ENCODE data around the gene HNRNPUL1. TPM values are rescaled to one million over a fixed set of nuclear protein-coding genes. Genes with fewer than 3 reads are reported as not detected.

The HNRNPUL1 gene
- polyA plus RNA-seq, 1 experiment: 42.3 TPM

DNA sequence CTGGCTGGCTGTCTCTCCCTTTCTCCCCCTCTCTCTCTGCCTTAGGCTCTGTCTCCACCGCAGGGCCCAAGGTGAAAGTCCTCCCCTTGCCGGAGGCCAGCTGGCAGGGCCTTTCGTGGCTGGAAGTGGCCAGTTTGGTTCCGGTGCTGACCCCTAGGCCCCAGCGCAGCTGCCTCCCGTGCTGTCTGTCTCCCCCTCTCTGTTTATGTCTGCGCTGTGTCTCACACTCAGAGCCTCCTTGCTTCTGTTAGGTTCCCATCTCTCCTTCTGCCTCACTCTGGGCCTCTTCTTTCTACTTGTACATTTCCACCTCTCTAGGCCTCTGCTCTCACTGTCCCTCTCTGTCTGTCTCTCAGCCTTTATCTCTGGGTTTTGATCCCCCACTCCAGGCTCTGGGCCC lies 58.9 kb downstream of the HNRNPUL1 start:
- Histone ChIP-seq H3K27ac (ENCODE audit: low read depth, low read length) (peak overlapping the region; percentile 100), H3K4me3 (ENCODE audit: low read depth, low read length) (peak overlapping the region; percentile 42), H3K9me3 (ENCODE audit: control insufficient read depth, insufficient read depth, low read length) (no peaks in the 10 kb centered on the region; the same call in 1 of the 2 replicates), H3K27me3 (ENCODE audit: control insufficient read depth, insufficient read depth, low read length) (no peaks in the 10 kb centered on the region)
- peak; percentile 74 for DNase-seq (ENCODE audit: low read depth, low spot score)
- TF ChIP-seq, protein P1, sequence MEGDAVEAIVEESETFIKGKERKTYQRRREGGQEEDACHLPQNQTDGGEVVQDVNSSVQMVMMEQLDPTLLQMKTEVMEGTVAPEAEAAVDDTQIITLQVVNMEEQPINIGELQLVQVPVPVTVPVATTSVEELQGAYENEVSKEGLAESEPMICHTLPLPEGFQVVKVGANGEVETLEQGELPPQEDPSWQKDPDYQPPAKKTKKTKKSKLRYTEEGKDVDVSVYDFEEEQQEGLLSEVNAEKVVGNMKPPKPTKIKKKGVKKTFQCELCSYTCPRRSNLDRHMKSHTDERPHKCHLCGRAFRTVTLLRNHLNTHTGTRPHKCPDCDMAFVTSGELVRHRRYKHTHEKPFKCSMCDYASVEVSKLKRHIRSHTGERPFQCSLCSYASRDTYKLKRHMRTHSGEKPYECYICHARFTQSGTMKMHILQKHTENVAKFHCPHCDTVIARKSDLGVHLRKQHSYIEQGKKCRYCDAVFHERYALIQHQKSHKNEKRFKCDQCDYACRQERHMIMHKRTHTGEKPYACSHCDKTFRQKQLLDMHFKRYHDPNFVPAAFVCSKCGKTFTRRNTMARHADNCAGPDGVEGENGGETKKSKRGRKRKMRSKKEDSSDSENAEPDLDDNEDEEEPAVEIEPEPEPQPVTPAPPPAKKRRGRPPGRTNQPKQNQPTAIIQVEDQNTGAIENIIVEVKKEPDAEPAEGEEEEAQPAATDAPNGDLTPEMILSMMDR (IDR thresholded peaks at IDR 0.05; ENCODE audit: low read depth, low read length): no peak
- ChIA-PET CTCF (interaction anchor here (1.4 to 1.8 kb wide), 3 partner anchors 29 to 119 kb away, joined by 3 to 14 read pairs (median 11); no protein-coding TSS in a partner anchor), POLR2A (interaction anchor here (0.8 to 4.9 kb wide), 7 partner anchors 15 to 110 kb away, joined by 3 to 43 read pairs (median 3); partner anchors contain the start of genes B9D2, HNRNPUL1 and TGFB1)

GRCh38 chr19:41323430-41324125 lies 59.4 kb downstream of the HNRNPUL1 start:
- Histone ChIP-seq H3K4me3 (ENCODE audit: low read depth, low read length) (peak overlapping the region; percentile 42), H3K27me3 (ENCODE audit: control insufficient read depth, insufficient read depth, low read length) (no peaks in the 10 kb centered on the region), H3K27ac (ENCODE audit: low read depth, low read length) (peak overlapping the region; percentile 100), H3K9me3 (ENCODE audit: control insufficient read depth, insufficient read depth, low read length) (no peaks in the 10 kb centered on the region; the same call in 1 of the 2 replicates)
- DNase-seq (ENCODE audit: low read depth, low spot score): peak; percentile 93
- CTCF ChIA-PET: interaction anchor here (0.6 kb wide), 1 partner anchor 9 kb away, joined by 3 read pairs; no protein-coding TSS in a partner anchor
- POLR2A ChIA-PET: interaction anchor here (0.6 to 4.9 kb wide), 9 partner anchors 15 to 110 kb away, joined by 3 to 43 read pairs (median 3); partner anchors contain the start of genes B9D2, HNRNPUL1 and TGFB1
- TF ChIP-seq, protein P1 (IDR thresholded peaks at IDR 0.05; ENCODE audit: low read depth, low read length): no peak

GRCh38 chr19:41324231-41324702 lies 60.1 kb downstream of the HNRNPUL1 start:
- ChIA-PET POLR2A (interaction anchor here (0.6 to 4.9 kb wide), 5 partner anchors 28 to 1038 kb away, joined by 3 to 43 read pairs (median 3); partner anchors contain the start of genes HNRNPUL1 and TGFB1), CTCF (no interaction called here)
- Histone ChIP-seq H3K27ac (ENCODE audit: low read depth, low read length) (peak overlapping the region; percentile 100), H3K27me3 (ENCODE audit: control insufficient read depth, insufficient read depth, low read length) (no peaks in the 10 kb centered on the region), H3K9me3 (ENCODE audit: control insufficient read depth, insufficient read depth, low read length) (no peaks in the 10 kb centered on the region; the same call in 1 of the 2 replicates), H3K4me3 (ENCODE audit: low read depth, low read length) (no peak overlapping the region)
- no peak for DNase-seq (ENCODE audit: low read depth, low spot score)
- TF ChIP-seq, protein P1 (IDR thresholded peaks at IDR 0.05; ENCODE audit: low read depth, low read length): no peak

DNA sequence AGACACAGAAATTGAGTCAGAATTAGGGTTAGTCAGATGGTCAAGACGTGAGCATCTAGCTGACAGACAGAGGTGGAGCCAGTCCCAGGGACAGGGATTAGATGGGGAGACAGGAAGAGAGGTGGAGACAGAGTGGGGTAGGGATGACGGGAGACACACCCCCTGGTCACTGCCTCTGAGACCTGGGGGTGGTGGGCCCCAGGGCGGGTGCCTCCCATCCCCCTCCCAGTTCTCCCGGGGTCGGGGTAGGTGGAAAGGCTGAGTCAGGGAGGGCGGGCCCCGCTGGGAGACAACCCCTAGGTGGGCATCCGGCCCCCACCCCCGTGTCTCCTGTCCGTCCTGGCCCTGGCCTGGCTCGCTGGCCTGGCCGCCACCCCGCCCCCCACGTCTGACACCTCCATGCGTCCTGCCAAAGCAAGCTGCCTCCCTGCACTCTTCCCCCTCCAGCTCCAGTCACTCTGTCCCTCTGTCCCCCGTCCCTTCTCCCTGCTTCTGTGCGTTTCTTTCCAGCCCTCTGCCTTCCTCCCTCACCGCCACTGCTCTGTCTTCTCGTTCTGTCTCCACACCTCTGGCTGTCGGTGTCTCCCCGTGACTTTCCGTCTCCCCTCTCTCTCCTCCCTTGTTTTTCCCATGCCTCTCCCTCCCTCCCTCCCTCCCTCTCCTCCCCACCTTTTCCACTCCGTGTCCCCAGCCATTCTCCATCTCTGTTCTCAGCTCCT lies 60.9 kb downstream of the HNRNPUL1 start:
- Histone ChIP-seq H3K27ac (ENCODE audit: low read depth, low read length) (peak overlapping the region; percentile 100), H3K27me3 (ENCODE audit: control insufficient read depth, insufficient read depth, low read length) (no peaks in the 10 kb centered on the region), H3K9me3 (ENCODE audit: control insufficient read depth, insufficient read depth, low read length) (no peaks in the 10 kb centered on the region; the same call in 1 of the 2 replicates), H3K4me3 (ENCODE audit: low read depth, low read length) (peak overlapping the region; percentile 12; the same call in 1 of the 2 replicates)
- ChIA-PET CTCF (interaction anchor here (0.6 to 1.0 kb wide), 2 partner anchors 28 to 1892 kb away, joined by 3 to 4 read pairs; no protein-coding TSS in a partner anchor), POLR2A (interaction anchor here (0.6 to 4.9 kb wide), 5 partner anchors 27 to 1039 kb away, joined by 3 to 43 read pairs (median 7); partner anchors contain the start of gene TGFB1)
- TF ChIP-seq, protein P1 (IDR thresholded peaks at IDR 0.05; ENCODE audit: low read depth, low read length): no peak
- DNase-seq (ENCODE audit: low read depth, low spot score): no peak

Data from AG04450 (cell line).